Type B pancreatic cell (in vitro differentiated cells): ENCODE results near the gene RASAL2. TPM values are rescaled to one million over a fixed set of nuclear protein-coding genes. Genes with fewer than 3 reads are reported as not detected.

Source experiments
- DNase-seq: peaks from one replicate; pipeline ENCODE4 v3.0.0; 2021; ENCODE audit warnings: mixed read lengths; ENCODE audit not compliant: unreplicated experiment; ENCODE audit errors: extremely low spot score
- H3K27ac Mint-ChIP-seq: 2 replicates; pipeline ENCODE4 v1.8.0; 2021; ENCODE audit warnings: mild to moderate bottlenecking, mixed read lengths
- H3K27me3 Mint-ChIP-seq: 2 replicates; pipeline ENCODE4 v1.8.0; 2021; ENCODE audit warnings: mixed read lengths
- H3K36me3 Mint-ChIP-seq: 2 replicates; pipeline ENCODE4 v1.8.0; 2021; ENCODE audit warnings: mixed read lengths
- H3K4me1 Mint-ChIP-seq: one replicate; pipeline ENCODE4 v1.8.0; 2021; ENCODE audit warnings: mixed read lengths; ENCODE audit not compliant: unreplicated experiment
- H3K4me3 Mint-ChIP-seq: 2 replicates; pipeline ENCODE4 v1.8.0; 2021; ENCODE audit warnings: mild to moderate bottlenecking, mixed read lengths
- H3K9me3 Mint-ChIP-seq: 2 replicates; pipeline ENCODE4 v1.8.0; 2021; ENCODE audit warnings: mixed read lengths
- total RNA-seq: library from RNA; stranded (reverse); gene quantifications from 2 replicates; pipeline ENCODE4 v1.2.1, GENCODE V29; 2021; ENCODE audit warnings: low replicate concordance
- TF ChIP-seq, protein P1 (sequence below): fragments of 200-600 bp; sonication (generic); conservative IDR thresholded peaks from 2 replicates; pipeline ENCODE4 v1.5.0; 2021; ENCODE audit warnings: antibody characterized with exemption, mild to moderate bottlenecking

RASAL2 gene
- total RNA-seq, 1 donor from 2014 or later = 21.8 TPM

DNA sequence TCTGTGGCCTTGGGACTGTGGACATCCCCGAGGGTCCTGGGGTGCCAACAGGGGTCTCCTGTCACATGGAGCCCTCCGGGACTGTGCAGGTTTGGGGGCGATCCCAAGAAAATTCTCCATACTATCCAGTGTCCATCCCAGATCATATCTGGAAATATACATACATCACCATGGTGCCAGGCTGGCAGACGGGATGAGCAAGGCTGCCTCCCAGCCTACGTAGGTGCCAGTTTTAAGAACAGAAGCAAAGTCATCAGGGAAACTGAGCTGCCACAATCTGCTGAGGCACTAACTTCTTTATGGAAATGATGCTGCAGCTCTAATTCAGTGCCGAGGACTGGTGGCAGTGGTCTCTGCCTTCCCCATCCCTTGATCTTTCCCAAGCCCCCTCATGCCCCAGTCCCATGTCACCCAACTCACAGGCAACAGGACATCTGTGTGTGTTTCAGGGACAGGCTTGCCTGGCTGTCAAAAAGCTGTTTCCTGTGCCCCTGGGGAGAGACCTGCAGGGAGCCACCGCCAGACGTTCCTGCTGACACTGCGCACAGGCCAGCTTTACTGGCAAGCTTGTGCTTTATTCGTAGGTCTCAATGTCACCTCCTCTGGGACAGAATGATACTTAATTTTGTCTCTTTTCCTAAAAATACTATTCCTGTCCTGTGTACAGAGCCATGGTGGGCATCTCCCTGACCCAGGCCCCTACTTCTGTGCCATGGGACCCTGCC, 434.5 kb downstream of the RASAL2 start:
- Mint-ChIP-seq H3K27ac (no peak overlapping the region), H3K27me3 (no peaks in the 10 kb centered on the region), H3K9me3 (no peaks in the 10 kb centered on the region), H3K36me3 (no peaks in the 10 kb centered on the region), H3K4me3 (no peak overlapping the region), H3K4me1 (peaks cover 16% of the 10 kb centered on the region)
- no peak for DNase-seq
- TF ChIP-seq, protein P1, sequence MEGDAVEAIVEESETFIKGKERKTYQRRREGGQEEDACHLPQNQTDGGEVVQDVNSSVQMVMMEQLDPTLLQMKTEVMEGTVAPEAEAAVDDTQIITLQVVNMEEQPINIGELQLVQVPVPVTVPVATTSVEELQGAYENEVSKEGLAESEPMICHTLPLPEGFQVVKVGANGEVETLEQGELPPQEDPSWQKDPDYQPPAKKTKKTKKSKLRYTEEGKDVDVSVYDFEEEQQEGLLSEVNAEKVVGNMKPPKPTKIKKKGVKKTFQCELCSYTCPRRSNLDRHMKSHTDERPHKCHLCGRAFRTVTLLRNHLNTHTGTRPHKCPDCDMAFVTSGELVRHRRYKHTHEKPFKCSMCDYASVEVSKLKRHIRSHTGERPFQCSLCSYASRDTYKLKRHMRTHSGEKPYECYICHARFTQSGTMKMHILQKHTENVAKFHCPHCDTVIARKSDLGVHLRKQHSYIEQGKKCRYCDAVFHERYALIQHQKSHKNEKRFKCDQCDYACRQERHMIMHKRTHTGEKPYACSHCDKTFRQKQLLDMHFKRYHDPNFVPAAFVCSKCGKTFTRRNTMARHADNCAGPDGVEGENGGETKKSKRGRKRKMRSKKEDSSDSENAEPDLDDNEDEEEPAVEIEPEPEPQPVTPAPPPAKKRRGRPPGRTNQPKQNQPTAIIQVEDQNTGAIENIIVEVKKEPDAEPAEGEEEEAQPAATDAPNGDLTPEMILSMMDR = no peak

DNA sequence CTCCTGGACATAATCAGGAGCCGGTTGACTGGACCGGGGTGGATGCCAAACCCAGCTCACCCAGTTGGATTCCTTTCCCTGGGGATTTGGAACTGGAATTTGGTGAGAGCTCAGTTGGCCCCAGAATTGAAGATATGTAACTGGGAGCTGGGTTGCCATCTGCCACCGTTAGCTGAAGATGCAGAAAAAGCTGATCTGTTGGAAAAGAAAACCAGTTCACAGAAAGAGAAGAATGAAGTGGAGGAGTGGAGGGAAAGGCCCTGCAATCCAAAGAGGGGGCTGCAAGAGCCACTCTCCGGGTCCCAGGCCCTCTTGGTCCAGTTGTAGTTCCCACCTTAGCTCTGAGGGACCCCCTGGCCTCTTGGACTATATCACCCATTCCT, 435.0 kb downstream of the RASAL2 start:
- H3K9me3 Mint-ChIP-seq = no peaks in the 10 kb centered on the region
- no peaks in the 10 kb centered on the region for H3K36me3 Mint-ChIP-seq
- no peaks in the 10 kb centered on the region for H3K27me3 Mint-ChIP-seq
- no peak overlapping the region for H3K4me3 Mint-ChIP-seq
- no peak for DNase-seq
- TF ChIP-seq, protein P1 = no peak
- H3K27ac Mint-ChIP-seq = no peak overlapping the region
- H3K4me1 Mint-ChIP-seq = peaks cover 16% of the 10 kb centered on the region

DNA sequence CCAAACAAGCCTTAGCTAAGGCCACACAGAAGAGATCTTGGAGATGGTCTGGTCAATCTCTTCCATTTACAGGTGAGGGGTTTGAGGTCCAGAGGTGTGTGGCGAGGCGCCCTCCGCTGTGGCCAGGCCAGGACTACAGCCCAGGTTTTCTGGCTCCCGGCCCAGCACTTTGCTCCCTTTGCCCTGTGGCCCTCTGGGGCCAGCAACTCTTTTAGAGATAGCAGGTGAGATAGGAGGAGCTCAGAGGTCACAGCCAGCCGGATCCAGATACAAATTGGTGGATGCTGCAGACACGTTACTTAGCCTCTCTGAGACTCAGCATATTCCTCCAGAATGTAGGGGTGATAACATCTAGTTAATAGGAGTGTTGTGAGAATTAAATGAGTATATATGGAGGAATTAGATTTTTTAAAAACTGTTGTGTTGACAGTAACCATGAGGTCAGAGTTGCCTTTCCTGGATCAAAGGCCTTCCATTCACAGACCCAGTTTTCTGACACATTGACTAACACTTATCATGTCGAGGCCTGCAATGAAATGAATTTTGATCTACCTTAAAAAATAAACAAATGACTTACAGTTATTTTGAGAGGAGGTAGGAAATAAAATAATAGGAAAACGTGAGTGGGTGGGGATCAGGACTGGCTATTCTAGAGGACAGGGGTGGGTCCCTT, 435.6 kb downstream of the RASAL2 start:
- Mint-ChIP-seq H3K36me3 (no peaks in the 10 kb centered on the region), H3K27ac (peak overlapping the region; percentile 79), H3K27me3 (no peaks in the 10 kb centered on the region), H3K4me1 (peaks cover 16% of the 10 kb centered on the region), H3K4me3 (no peak overlapping the region), H3K9me3 (no peaks in the 10 kb centered on the region)
- no peak for DNase-seq
- TF ChIP-seq, protein P1 = no peak

GRCh38 chr1:178530037-178530402, 436.1 kb downstream of the RASAL2 start:
- H3K27ac Mint-ChIP-seq = peak overlapping the region; percentile 79
- no peaks in the 10 kb centered on the region for H3K27me3 Mint-ChIP-seq
- TF ChIP-seq, protein P1 = no peak
- H3K4me1 Mint-ChIP-seq = peaks cover 16% of the 10 kb centered on the region
- no peaks in the 10 kb centered on the region for H3K36me3 Mint-ChIP-seq
- DNase-seq = no peak
- H3K4me3 Mint-ChIP-seq = no peak overlapping the region
- H3K9me3 Mint-ChIP-seq = no peaks in the 10 kb centered on the region

GRCh38 chr1:178530502-178530901, 436.6 kb downstream of the RASAL2 start:
- no peaks in the 10 kb centered on the region for H3K27me3 Mint-ChIP-seq
- DNase-seq = no peak
- no peaks in the 10 kb centered on the region for H3K36me3 Mint-ChIP-seq
- H3K4me1 Mint-ChIP-seq = peaks cover 16% of the 10 kb centered on the region
- no peaks in the 10 kb centered on the region for H3K9me3 Mint-ChIP-seq
- H3K4me3 Mint-ChIP-seq = peak overlapping the region; percentile 6
- TF ChIP-seq, protein P1 = no peak
- H3K27ac Mint-ChIP-seq = peak overlapping the region; percentile 79
